Activated B cell treated with CpG ODN at 0.5 μM for 24 hours (primary cell): ENCODE data around the gene PTPRD. TPM values are rescaled to one million over a fixed set of nuclear protein-coding genes. Genes with fewer than 3 reads are reported as not detected.

Experiments
- ATAC-seq: fragments of 200-7000 bp; cut with Tn5 transposase; one replicate; pipeline ENCODE4 v1.10.0; 2021; ENCODE audit warnings: low read depth, mild to moderate bottlenecking, moderate library complexity
- CTCF ChIA-PET: fragments of 350-600 bp; sonication (Branson Sonifier 250); formaldehyde crosslinking; loops from one replicate; lab custom pipeline; 2021; ENCODE audit warnings: antibody characterized with exemption; lab: Charles Lee
- POLR2A ChIA-PET: fragments of 350-600 bp; sonication (Branson Sonifier 250); formaldehyde crosslinking; loops from one replicate; lab custom pipeline; 2021; ENCODE audit warnings: antibody characterized with exemption; lab: Charles Lee
- DNase-seq: peaks from one replicate; pipeline ENCODE4 v3.0.0; 2022
- H3K27ac Mint-ChIP-seq: one replicate; pipeline ENCODE4 v1.8.0; 2020; ENCODE audit warnings: mixed read lengths
- H3K27me3 Mint-ChIP-seq: one replicate; pipeline ENCODE4 v1.8.0; 2021; ENCODE audit warnings: mixed read lengths
- H3K36me3 Mint-ChIP-seq: one replicate; pipeline ENCODE4 v1.8.0; 2021; ENCODE audit warnings: low read depth, mixed read lengths
- H3K4me1 Mint-ChIP-seq: one replicate; pipeline ENCODE4 v1.8.0; 2021; ENCODE audit warnings: mixed read lengths
- H3K4me3 Mint-ChIP-seq: one replicate; pipeline ENCODE4 v1.8.0; 2020; ENCODE audit warnings: mild to moderate bottlenecking, mixed read lengths
- H3K9me3 Mint-ChIP-seq: one replicate; pipeline ENCODE4 v1.8.0; 2020; ENCODE audit warnings: mixed read lengths
- CTCF ChIP-seq: fragments of 200-600 bp; IDR thresholded peaks from one replicate; pipeline ENCODE4 v1.8.0; 2022; ENCODE audit warnings: antibody characterized with exemption, mild to moderate bottlenecking
- intact Hi-C: fragments of 100-400 bp; cut with micrococcal nuclease; formaldehyde crosslinking; loops from one replicate; pipeline ENCODE4 v1.15.1; 2024
- total RNA-seq: library from RNA; stranded (reverse); gene quantifications from 2 replicates; pipeline ENCODE4 v1.2.3, GENCODE V29; 2022

Gene PTPRD
- total RNA-seq, 1 donor from 2014 or later = 0.04 TPM

GRCh38 chr9:8567963-8568579 lies 2044.7 kb downstream of the PTPRD start:
- intact Hi-C loops = no loop called here
- Mint-ChIP-seq H3K36me3 (no peaks in the 10 kb centered on the region), H3K27me3 (no peaks in the 10 kb centered on the region), H3K27ac (no peak overlapping the region), H3K9me3 (no peaks in the 10 kb centered on the region), H3K4me3 (no peak overlapping the region), H3K4me1 (no peaks in the 10 kb centered on the region)
- ATAC-seq = no peak
- no peak for TF ChIP-seq CTCF
- DNase-seq = no peak
- CTCF ChIA-PET = no interaction called here
- POLR2A ChIA-PET = no interaction called here

GRCh38 chr9:8564960-8565359 lies 2047.8 kb downstream of the PTPRD start:
- Mint-ChIP-seq H3K9me3 (no peaks in the 10 kb centered on the region), H3K4me3 (no peak overlapping the region), H3K4me1 (no peaks in the 10 kb centered on the region), H3K36me3 (no peaks in the 10 kb centered on the region), H3K27ac (no peak overlapping the region), H3K27me3 (no peaks in the 10 kb centered on the region)
- ChIA-PET POLR2A (no interaction called here), CTCF (no interaction called here)
- intact Hi-C loops = no loop called here
- DNase-seq = no peak
- ATAC-seq = no peak
- TF ChIP-seq CTCF = no peak

- Mint-ChIP-seq H3K27me3 (no peaks in the 10 kb centered on the region), H3K4me1 (no peaks in the 10 kb centered on the region), H3K36me3 (no peaks in the 10 kb centered on the region), H3K27ac (no peak overlapping the region), H3K9me3 (no peaks in the 10 kb centered on the region), H3K4me3 (no peak overlapping the region)
- no peak for ATAC-seq
- TF ChIP-seq CTCF = no peak
- CTCF ChIA-PET = no interaction called here
- DNase-seq = no peak
- POLR2A ChIA-PET = no interaction called here
- intact Hi-C loops = no loop called here
Measured at GRCh38 chr9:8560560-8561525, 2052.0 kb downstream of the PTPRD start.

- no peak for ATAC-seq
- POLR2A ChIA-PET = no interaction called here
- Mint-ChIP-seq H3K4me3 (no peak overlapping the region), H3K4me1 (no peaks in the 10 kb centered on the region), H3K36me3 (no peaks in the 10 kb centered on the region), H3K27me3 (no peaks in the 10 kb centered on the region), H3K9me3 (no peaks in the 10 kb centered on the region), H3K27ac (no peak overlapping the region)
- CTCF ChIA-PET = no interaction called here
- intact Hi-C loops = no loop called here
- no peak for TF ChIP-seq CTCF
- DNase-seq = no peak
Measured at GRCh38 chr9:8558176-8558575, 2054.6 kb downstream of the PTPRD start.

GRCh38 chr9:8555762-8556500 lies 2056.9 kb downstream of the PTPRD start:
- H3K4me3 Mint-ChIP-seq = no peak overlapping the region
- H3K36me3 Mint-ChIP-seq = no peaks in the 10 kb centered on the region
- TF ChIP-seq CTCF = no peak
- H3K4me1 Mint-ChIP-seq = no peaks in the 10 kb centered on the region
- no peaks in the 10 kb centered on the region for H3K9me3 Mint-ChIP-seq
- ATAC-seq = no peak
- intact Hi-C loops = no loop called here
- ChIA-PET POLR2A (no interaction called here), CTCF (no interaction called here)
- DNase-seq = no peak
- H3K27me3 Mint-ChIP-seq = no peaks in the 10 kb centered on the region
- no peak overlapping the region for H3K27ac Mint-ChIP-seq
